Activated CD4-positive, alpha-beta T cell treated with anti-CD3 and anti-CD28 coated beads for 24 hours (primary cell): ENCODE measurements around the gene CCDC106.

Experiments used
- DNase-seq, 2 donors: peaks; one replicate each; pipeline ENCODE4 v3.0.0-alpha.2; 2020; ENCODE audit warnings: low read depth in 2 of 2

CCDC106 gene

DNA sequence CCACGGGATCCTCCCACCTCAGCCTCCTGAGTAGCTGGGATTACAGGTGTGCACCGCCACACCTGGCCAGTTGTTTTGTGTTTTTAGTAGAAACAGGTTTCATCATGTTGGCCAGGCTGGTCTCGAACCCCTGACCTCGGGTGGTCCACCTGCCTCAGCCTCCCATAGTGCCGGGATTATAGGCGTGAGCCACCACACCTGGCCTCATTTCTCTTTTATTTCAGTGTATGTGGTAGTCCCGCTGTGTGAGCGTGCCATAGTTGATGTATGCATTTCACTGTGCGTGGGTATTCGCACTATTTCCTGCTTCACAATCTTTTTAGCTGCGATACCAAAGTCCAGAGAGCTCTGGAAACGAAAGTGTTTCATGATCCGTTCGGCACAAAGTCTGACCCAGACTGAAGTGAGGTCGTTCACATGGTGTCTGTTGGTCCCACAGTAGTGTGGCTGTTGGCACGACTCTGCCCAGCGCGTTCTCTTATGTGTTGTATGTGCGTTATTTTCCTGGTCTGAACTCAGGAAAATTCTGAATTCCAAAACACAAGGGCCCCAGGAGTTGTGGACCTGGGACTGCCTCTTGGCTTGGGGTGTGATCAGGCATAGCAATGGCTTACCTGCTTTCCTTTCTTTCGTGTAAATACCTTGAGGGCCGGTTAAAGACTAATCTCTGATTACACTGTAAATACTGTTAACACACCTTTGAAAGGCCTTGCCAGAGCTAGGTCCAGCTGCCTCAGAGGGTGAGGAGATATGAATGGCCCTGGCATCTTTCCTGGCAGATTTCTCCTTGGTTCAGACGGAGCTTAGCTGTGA is 35.6 kb downstream of the CCDC106 start:
- no peak for DNase-seq

DNA sequence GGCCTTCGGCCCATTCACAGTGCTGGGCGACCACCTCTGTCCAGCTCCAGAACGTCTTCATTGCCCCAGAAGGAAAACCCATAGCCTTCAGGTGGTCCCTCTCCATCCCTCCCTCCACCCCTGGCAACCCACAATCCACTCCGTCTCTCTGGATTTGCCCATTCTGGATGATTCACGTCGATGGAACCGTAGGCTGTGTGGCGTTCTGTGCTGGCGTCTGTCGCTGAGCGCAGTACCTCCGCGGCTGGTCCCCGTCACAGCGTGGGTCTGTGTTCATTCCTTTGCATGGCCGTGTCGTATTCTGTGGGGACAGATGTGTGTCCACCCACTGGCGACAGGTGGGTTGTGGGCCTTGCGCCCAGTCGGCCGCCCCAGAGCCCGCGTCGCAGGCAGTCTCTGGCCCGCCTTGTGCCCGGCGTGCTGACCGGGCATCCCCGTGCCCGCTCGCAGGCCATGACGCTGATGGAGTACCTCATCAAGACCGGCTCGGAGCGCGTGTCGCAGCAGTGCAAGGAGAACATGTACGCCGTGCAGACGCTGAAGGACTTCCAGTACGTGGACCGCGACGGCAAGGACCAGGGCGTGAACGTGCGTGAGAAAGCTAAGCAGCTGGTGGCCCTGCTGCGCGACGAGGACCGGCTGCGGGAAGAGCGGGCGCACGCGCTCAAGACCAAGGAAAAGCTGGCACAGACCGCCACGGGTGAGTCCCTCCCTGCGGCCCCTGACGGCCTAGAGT is 37.1 kb downstream of the CCDC106 start:
- DNase-seq = no peak

DNA sequence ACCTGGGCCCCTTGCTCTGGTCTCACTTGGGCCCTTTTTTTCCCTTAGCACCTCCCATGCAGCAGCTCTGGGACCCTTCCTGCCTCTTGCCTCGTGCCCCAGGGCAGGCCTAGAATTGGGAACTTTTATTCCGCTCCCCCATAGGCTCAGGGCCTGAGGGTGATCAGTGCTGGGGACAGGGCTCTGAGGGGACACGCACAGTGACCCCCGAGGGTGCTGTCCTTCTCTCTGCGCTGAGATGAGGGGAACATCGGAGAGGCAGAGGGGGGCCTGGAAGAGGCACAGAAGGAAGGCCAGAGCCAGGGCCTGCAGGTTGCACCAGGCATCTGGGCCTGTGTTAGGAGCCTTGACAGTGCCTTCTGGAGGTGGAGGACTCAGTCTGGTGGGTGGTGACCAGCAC is 37.8 kb downstream of the CCDC106 start:
- no peak for DNase-seq

DNA sequence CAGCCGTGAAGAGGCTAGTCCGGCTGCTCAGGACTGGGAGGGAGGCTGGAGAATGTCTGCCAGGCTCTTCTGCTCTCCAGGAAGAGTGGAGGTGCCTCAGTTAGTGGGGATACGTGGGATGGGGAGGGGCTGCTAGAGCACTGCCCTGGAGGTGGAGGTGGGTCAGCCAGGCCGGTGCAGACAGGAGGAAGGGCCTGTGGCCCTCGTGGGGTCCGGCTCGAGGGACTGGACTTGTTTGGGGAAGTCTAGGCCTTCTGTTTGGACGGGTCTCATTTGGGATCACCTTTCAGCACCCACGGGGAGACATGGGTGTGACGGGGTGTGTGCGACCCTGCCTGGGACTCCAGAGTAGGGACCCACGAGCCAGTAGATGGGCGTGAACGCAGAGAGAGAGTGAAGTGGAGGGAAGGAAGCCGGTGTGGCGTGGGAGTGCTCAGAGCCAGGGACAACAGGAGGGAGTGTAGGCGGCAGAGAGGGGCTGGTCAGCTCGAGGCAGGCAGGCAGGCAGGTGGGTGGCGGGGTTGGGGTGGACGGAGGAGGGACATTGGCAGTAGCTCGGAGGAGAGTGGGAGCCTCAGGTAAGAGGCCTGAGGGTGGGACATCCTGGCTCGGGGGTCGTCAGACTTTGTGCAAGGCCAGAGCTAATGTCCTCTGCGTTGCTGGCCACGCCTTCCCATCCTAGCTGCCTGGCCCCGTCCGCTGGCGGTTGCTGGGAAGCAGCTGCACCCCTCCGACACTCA is 38.5 kb downstream of the CCDC106 start:
- DNase-seq = no peak

DNA sequence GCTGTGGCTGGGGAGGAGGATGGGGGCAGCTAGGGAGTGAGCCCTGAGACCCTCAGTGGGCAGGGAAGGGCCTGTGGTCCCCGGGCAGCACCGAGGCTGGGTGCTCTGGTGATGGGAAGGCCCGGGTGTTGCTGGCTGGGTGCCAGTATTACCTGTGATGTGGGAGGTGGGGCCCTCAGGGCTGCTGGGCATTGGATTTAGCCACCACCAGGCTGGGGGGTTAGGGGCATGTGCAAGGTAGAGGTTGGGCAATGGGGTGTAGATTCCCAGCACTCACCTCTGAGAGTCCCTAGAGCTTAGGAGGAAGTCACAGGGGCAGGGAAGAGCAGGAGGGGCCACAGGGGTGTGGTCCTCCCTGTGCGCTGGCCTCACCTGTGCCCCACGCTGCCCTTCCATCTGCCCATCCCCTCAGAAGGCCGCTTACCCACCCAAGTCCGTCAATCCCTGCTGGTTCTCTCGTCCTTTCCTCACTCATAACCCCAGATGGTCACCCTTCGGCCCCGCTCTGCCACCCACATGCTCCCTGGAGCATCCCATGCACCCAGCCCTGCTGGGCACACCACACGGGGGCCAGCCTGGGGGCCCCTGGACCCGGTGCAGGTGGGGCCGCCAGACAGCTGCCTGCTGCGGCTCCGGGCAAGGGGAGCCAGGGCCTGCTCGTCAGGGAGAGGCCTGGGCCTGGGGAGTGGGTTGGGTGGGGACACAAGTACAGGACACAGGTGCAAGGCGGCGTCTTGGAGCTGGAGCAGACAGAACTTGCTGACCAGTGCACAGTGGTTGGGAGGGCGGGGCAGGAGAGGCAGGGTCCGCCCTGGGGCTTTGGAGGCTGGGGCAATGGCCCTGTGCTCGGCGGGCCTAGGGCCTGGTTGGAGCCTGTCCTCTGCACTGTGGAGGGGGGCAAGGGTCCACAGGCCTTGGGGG is 39.5 kb downstream of the CCDC106 start:
- no peak for DNase-seq

DNA sequence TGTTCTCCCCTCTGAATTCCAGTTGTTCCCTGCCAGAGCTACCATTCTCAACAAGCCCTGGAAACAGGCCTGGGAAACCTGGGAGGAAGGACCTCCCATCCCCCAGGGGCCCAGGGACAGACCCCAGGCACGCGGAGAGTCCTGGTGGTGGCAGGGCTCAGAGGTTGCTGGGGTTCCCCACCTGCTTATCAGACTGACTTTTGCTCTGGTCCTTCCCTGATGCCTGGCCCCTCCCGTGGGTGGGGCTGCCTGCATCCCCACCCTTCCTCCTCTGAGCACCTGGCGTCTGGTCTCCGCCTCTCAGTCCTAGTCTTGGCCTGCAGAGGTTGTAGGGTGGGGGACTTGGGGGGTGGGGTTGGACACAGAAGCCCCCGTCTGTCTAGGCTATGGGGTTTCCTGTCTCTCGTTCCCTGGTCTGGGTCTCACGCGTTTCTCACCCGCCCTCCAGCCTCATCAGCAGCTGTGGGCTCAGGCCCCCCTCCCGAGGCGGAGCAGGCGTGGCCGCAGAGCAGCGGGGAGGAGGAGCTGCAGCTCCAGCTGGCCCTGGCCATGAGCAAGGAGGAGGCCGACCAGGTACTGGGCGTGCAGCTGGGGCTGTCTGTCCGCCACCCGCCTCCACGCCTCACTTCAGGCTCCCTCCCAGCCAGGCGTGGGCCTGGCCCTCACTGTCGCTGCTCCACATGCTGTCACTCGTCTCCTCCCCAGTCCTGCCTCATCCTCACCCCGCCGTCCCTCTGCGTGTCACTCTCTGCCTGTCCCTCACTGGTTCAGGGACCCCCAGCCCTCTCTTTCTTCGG is 40.6 kb downstream of the CCDC106 start:
- no peak for DNase-seq

DNA sequence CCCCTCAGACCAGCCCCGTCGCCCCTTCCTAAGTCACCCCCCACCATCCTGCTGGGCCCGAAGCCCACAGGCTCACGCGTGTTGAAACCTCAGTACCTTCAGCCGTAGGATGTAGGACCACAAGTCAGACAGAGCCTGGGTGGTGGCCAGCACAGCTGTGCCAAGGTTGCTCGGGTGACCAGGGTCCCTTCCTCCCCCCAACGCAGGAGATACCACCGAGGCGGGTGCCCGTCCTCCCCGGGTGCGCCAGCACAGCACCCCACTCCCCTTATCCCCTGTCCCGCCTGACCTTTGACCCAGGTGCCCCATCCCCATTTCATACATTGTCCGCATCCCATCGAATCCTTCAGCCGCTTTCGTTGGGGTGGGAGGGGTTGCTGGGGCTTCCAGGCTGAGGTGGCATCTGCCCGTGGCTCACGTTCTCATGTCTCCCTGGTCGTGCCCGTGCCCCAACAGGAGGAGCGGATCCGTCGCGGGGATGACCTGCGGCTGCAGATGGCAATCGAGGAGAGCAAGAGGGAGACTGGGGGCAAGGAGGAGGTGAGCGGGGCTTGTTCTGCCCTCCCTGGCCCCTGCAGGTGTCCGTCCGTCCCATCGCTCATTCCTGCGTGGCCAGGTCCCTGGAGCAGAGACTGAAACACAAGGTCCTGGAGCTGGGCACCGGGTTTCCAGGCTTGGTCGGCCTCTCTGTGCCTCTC is 41.5 kb downstream of the CCDC106 start:
- no peak for DNase-seq

DNA sequence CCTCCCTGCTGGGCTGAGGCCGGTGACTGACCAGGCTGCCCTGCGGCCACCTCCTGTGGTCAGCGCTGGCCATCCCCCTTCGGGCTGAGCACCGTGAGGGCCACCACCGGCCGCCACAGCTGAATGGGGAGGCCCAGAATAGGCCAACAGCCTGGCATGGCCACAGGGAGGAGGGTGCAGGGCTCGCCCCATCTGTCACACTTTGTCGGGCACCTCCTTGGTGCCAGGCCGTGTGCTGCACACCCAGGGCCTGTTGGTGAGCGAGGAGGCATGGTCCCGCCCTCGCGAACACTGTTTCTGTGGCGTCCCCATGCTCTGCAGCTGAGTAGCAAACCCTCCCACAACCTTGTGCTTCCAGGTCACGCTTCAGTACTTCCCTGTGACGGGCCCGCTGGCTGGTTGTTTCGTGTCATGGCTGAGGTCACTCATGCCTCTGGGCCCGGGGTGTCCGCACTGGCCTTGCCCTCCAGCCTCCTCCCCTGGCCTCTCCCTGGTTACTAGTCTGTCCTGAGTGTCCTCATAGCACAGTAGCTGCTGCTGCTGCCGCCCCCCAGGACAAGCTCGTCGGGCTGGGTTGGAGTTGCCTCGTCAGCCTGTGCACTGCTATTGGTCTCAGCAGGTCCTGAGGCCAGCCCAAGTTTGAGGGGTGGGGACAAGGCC is 42.2 kb downstream of the CCDC106 start:
- no peak for DNase-seq

DNA sequence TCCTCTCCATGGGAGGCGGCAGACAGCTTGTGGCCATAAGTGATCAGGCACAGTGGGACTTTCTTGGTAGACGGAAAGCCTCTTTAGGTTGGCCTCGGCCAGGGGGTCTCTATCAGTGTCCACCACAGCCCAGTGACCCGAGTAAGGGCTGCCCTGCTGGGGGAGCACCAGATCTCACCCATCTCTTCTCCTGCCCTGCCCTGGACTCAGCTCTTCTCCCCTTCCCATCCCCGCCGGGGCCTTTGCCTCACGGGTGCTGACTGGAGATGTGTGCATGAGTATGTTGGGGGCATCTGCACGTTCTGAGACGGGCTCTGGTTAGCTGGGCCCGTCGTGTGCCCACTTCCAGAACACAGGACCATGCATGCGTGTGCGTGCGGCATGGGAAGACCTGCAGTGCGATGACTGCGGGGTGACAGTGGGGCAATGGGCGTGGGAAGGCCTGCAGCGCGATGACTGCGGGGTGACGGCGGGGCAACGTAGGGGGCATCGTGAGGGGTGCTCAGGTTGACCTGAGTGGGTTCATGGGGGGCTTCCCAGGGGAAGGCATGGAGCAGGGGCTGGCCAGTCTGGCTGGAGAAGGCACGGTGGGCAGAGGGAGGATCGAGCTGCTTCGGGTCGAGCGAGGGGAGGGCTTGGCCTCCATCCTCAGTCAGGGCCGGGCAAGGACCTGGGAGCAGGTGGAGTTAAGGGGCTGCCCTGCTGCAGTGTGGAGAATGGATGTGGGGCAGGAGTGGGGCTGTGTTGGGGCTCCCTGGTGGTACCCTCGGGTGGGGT is 42.9 kb downstream of the CCDC106 start:
- DNase-seq = no peak

DNA sequence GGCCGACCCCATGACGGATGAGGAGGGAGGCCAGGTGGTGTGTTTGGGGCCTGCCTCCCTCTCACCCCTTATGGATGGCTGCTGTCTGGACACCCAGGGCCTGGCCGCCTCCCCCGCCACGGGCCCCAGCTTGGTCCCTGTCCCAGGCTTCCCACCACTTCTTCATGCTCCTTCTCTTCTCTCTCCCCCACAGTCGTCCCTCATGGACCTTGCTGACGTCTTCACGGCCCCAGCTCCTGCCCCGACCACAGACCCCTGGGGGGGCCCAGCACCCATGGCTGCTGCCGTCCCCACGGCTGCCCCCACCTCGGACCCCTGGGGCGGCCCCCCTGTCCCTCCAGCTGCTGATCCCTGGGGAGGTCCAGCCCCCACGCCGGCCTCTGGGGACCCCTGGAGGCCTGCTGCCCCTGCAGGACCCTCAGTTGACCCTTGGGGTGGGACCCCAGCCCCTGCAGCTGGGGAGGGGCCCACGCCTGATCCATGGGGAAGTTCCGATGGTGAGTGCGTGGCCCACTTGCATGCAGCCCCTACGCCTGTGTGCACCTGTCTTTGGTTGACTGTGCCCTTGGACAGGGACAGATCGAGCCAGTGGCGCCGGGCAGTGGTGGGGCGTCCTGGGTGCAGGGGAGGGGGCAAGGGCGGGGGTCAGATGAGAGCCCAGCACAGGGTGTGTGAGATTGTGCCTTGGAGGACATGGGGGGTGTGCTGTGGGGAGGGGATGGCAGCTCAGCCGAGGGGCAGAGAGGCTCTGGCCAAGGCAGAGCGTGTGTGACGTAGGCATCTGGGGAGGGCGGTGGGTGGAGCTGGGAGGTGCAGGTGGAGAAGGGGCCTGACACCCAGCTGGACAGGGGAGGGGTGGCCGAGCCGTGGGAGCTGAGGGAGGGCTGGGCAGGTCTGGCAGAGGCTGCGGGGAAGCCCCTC is 43.8 kb downstream of the CCDC106 start:
- DNase-seq = no peak

DNA sequence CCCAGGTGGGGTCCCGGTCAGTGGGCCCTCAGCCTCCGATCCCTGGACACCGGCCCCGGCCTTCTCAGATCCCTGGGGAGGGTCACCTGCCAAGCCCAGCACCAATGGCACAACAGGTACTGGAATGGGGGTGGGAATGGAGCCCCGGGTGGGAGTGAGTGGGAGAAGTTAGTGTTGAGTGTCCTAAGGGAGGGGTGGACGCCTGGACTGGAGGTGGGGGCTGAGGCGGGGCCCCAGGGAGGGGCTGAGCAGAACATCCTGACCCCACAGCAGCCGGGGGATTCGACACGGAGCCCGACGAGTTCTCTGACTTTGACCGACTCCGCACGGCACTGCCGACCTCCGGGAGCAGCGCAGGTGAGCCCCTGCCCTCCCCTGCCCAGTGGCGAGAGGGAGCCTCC is 44.7 kb downstream of the CCDC106 start:
- DNase-seq = no peak

DNA sequence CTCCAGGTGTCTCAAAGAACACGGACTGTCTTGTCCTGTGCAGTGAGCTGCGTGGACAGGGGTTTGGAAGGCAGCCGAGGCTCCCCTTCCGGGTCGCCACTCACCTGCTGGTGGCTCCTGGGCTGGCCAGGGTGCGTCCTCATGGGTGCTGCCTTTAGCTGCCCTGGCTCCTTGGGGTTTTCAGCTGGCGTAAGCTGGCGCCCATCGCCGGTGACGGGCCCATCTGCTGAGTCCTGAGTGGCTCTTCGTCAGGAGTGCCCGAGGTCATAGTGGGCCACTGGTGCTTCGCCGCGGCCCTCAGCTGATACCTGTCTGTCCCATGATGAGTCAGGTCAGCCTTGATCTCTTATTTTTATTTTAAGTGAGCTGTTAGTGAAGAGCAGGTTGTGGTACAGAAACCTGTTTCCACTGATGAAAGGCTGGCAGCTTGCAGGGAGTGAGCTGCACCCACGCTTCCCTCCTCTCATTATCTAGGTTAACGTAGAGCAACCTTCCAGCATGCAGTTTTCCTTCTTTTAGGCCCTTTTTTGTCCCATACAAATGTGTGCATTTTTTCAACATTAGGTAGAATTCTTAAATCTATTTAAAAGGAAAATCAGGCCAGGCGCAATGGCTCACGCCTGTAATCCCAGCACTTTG is 45.4 kb downstream of the CCDC106 start:
- DNase-seq = no peak

DNA sequence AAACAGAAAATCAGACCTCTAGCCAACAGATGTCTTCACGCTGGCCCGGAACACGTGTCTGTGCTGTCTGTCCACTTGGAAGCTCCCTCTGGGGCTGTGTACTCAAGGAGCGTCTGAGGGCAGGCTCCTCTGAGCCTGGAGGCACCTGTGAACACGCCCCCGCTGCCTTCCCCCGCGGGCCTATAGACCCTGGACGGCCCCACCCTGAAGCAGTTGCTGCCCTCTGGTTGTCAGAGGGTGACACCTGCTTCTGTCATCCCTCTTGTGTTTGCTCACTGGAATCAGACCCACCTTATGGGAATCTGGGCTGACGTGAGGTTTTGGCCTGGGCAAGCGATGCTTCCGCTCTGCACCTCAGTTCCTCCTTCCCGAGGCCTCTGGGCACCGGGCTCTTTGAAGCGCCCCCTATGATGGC is 46.2 kb downstream of the CCDC106 start:
- DNase-seq = no peak

DNA sequence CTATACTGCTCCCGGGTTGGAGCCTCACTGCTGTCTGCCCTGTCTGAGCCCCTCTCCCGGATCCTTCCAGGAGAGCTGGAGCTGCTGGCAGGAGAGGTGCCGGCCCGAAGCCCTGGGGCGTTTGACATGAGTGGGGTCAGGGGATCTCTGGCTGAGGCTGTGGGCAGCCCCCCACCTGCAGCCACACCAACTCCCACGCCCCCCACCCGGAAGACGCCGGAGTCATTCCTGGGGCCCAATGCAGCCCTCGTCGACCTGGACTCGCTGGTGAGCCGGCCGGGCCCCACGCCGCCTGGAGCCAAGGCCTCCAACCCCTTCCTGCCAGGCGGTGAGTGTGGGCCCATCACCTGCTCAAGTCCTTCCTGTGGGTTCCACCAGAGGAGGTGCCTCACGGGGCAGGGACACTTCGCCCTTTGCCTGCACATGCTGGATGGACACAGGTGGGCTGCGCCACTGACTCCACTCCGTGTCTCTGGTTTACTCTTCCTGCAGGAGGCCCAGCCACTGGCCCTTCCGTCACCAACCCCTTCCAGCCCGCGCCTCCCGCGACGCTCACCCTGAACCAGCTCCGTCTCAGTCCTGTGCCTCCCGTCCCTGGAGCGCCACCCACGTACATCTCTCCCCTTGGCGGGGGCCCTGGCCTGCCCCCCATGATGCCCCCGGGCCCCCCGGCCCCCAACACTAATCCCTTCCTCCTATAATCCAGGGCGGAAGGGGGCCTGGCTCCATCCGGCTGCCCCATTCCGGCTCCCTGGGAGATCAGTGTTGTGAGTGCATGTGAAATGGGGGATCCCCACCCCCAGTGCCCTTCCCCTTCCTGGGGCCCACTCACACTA is 46.9 kb downstream of the CCDC106 start:
- no peak for DNase-seq

DNA sequence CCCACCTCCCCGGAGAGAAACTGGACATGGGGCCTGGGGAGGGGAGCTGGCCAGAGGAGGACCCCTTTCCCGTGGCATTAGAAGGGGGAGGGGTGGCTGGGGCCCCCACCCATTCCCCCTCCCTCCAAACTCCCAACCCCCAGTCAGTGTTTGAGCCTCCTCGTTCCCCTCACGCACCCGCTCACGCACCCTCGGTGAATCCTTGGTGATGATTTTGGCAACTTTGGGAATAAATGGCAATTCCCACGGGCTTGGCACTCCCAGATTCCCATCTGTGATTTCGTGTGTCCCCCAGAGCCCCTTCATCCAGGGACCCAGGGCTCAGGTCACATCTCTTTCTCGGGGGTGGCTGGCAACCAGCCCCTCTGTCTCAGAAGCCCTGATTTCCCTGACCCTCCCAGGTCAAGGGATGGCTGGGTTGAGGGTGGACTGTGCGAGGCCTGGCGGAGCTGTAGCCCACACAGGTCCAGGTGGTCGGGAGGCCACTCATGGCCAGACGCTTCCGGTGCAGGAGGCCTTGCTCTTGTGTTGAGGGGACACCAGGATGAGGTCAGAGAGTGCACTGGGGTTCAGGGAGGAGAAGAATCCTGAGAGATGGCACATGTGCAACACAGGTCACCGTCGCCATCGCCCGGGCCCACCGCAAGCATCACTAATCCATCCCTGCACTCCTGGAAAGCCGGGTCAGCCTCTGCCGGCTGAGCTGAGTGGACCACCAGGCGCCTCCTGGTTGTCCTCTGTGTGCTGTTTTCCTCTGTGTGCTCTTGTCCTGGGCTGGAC is 47.7 kb downstream of the CCDC106 start:
- no peak for DNase-seq
